Right lobe of liver (tissue), 4 donors: ENCODE data around the gene SMAD4.

ENCODE experiments used
- CTCF ChIP-seq, 4 donors: fragments of 200-600 bp in 3 of 4; fragments of 450-650 bp in 1 of 4; IDR thresholded peaks; one replicate each; pipeline versions ENCODE4 v1.5.1 to v1.8.0; 2016 to 2022; ENCODE audit warnings: antibody characterized with exemption in 4 of 4, mild to moderate bottlenecking in 2 of 4
- POLR2A ChIP-seq: fragments of 450-650 bp; IDR thresholded peaks from one replicate; pipeline ENCODE4 v1.6.1; 2017; ENCODE audit warnings: antibody characterized with exemption, mild to moderate bottlenecking
- donor health status: DM: no; HTN: no; CAD: no.
- donor health status: DM: no; HTN: no; CAD: no.
- donor health status: DM: no; HTN: yes; CAD: no.

DNA sequence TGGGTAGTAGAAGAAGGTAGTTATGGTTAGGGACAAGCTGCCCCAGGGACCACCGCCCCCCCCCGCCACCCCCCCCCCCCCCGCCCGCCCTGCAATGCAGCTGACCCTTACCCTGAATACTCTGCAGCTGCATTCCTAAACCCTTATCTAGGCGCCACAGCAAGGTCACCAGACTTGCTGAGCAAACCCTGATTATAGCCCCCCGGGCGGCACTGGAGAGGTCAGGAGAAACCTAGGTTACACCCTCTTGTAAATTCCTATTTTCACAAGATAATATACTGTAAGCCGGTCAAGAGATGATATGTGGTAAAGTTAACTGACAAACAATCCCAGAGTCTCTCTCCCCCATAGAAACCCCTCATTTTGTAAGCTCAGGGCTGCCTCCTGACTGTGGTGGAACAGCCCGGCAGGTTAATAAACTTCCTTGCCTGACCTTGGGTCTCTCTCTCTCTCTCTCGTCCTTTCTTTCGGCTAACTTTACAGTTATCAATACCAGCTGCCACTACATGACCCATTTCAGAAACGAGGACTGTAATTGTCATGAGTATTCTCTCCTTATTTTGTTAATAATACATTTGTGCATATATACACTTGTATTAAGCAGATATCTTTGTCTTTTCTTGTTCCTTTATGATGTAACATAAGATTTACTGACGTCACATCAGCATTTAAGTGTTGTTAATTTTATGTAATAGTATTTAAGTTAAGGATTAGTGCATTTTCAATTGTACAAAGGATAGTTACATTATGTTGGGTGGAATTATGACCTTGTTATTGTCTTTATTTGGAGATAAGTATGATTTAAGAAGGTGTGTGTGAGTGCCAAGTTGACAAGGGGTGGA is 22.8 kb upstream of the SMAD4 start:
- no peak for TF ChIP-seq CTCF (IDR thresholded peaks at IDR 0.05)
- TF ChIP-seq POLR2A: no peak
